BJ (cell line): Measurements from ENCODE around the gene MAPKAPK2. TPM values are rescaled to one million over a fixed set of nuclear protein-coding genes. Genes with fewer than 3 reads are reported as not detected.

ENCODE experiments used
- CTCF ChIA-PET: fragments of 350-600 bp; formaldehyde crosslinking; extraction: SDS; loops from one replicate; lab custom pipeline; 2021; ENCODE audit warnings: antibody characterized with exemption, inconsistent platforms; lab: Yijun Ruan, JAX
- POLR2A ChIA-PET: fragments of 300-600 bp; sonication (Branson Sonifier 250); formaldehyde crosslinking; extraction: SDS; loops from one replicate; lab custom pipeline; 2021; ENCODE audit warnings: antibody characterized with exemption; lab: Charles Lee
- DNase-seq: peaks from one replicate; pipeline ENCODE4 v3.0.0-alpha.2; 2011; ENCODE audit warnings: low read depth
- H3K27me3 ChIP-seq: 2 replicates; pipeline ENCODE4 v1.6.0; 2011; ENCODE audit warnings: low read length; ENCODE audit not compliant: control insufficient read depth, insufficient read depth
- H3K36me3 ChIP-seq: 2 replicates; pipeline ENCODE4 v1.5.1; 2011; ENCODE audit warnings: low read length; ENCODE audit not compliant: control insufficient read depth, insufficient read depth
- H3K4me3 ChIP-seq: 2 replicates; pipeline ENCODE4 v1.5.1; 2011; ENCODE audit warnings: low read depth, mild to moderate bottlenecking, control low read depth, low read length
- CTCF ChIP-seq: IDR thresholded peaks from 2 replicates; pipeline ENCODE4 v1.5.1; 2011; ENCODE audit warnings: low read depth, mild to moderate bottlenecking, control low read depth, inconsistent platforms, low read length, moderate library complexity; ENCODE audit not compliant: insufficient read depth
- polyA plus RNA-seq: library from polyadenylated mRNA; depleted of rRNA; stranded (reverse); fragments of >200 nt; gene quantifications from 2 replicates; pipeline ENCODE4 v1.2.3, GENCODE V29; 2011

Gene MAPKAPK2
- polyA plus RNA-seq, 1 experiment, result 80.1 TPM

GRCh38 chr1:206658981-206659273 is 25.8 kb upstream of the MAPKAPK2 start:
- no peak for DNase-seq
- H3K36me3 ChIP-seq, result no peaks in the 10 kb centered on the region
- POLR2A ChIA-PET, result no interaction called here
- H3K4me3 ChIP-seq, result no peak overlapping the region
- TF ChIP-seq CTCF, result no peak
- H3K27me3 ChIP-seq, result peaks cover 12% of the 10 kb centered on the region
- CTCF ChIA-PET, result interaction anchor here (1.0 to 4.6 kb wide), 17 partner anchors 10 to 266 kb away, joined by 3 to 36 read pairs (median 5); partner anchors contain the start of gene DYRK3

DNA sequence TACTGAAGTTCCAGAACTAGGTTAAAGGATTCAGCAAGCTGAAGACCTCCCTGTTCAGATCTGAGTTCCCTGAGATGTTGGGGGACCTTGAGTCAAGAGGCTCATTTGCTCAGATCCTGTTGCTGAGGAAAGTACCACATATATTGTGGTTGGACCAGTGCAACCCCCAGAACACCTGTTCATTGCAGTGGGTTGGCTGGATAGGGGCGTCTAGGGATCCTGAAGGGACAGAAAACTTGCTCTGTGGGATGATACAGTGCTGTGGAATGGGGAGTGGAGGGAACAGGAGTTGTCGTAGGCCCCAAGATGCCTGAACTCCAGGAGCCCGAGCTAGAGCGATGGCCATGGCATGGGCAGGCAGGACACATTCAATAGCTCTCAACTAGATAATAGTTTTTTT is 24.6 kb upstream of the MAPKAPK2 start:
- DNase-seq, result no peak
- CTCF ChIA-PET, result interaction anchor here (0.9 to 4.6 kb wide), 11 partner anchors 9 to 181 kb away, joined by 3 to 36 read pairs (median 5); partner anchors contain the start of gene DYRK3
- H3K4me3 ChIP-seq, result no peak overlapping the region
- no peaks in the 10 kb centered on the region for H3K36me3 ChIP-seq
- H3K27me3 ChIP-seq, result peaks cover 13% of the 10 kb centered on the region
- TF ChIP-seq CTCF, result no peak
- POLR2A ChIA-PET, result no interaction called here

GRCh38 chr1:206661161-206661820 is 23.4 kb upstream of the MAPKAPK2 start:
- DNase-seq, result no peak
- CTCF ChIA-PET, result interaction anchor here (0.9 to 6.3 kb wide), 7 partner anchors 12 to 180 kb away, joined by 3 to 130 read pairs (median 5); partner anchors contain the start of gene DYRK3
- no peak for TF ChIP-seq CTCF
- H3K27me3 ChIP-seq, result peaks cover 13% of the 10 kb centered on the region
- POLR2A ChIA-PET, result no interaction called here
- no peak overlapping the region for H3K4me3 ChIP-seq
- H3K36me3 ChIP-seq, result no peaks in the 10 kb centered on the region

DNA sequence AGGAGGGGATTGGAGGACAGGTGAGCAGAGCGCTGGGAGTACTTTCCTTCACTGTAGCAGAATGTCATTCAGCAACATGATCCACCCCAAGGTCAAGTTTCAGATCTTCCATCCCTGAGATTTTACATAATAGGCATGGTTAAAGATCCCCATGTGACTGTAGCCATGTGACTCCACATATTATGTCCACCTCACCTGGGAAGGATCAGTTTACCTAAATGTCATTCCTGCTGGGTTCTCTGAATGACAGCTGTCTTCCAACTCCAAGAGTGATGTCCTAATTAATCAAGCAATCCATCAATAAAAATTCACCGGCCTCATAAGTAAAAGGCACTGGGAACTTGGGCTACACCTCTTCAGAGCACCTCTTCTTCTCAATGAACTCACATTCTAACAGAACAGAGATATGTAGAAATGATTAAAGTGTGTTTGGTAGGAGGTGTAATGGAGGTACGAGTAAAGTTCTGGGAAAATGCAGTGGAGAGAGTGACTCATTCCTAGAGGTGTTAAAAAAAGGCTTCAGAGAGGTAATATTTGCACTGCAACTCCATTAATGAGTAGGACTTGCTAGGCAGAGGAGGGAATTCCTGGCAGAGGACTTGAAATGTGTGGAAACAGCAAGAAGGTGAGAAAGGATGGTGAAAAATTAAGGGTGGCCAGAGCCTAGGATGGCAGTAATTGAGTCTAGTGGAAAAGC is 22.2 kb upstream of the MAPKAPK2 start:
- ChIA-PET CTCF (interaction anchor here (0.6 to 6.3 kb wide), 23 partner anchors 9 to 205 kb away, joined by 3 to 130 read pairs (median 9); partner anchors contain the start of genes DYRK3, EIF2D, IKBKE and MAPKAPK2), POLR2A (interaction anchor here (0.9 kb wide), 1 partner anchor 22 kb away, joined by 3 read pairs; the partner anchor contains the start of gene MAPKAPK2)
- Histone ChIP-seq H3K4me3 (no peak overlapping the region), H3K36me3 (no peaks in the 10 kb centered on the region), H3K27me3 (peaks cover 13% of the 10 kb centered on the region)
- no peak for DNase-seq
- no peak for TF ChIP-seq CTCF

- Histone ChIP-seq H3K4me3 (no peak overlapping the region), H3K27me3 (peaks cover 15% of the 10 kb centered on the region), H3K36me3 (no peaks in the 10 kb centered on the region)
- CTCF ChIA-PET, result interaction anchor here (0.6 to 6.3 kb wide), 47 partner anchors 9 to 370 kb away, joined by 3 to 130 read pairs (median 6); partner anchors contain the start of genes DYRK3, EIF2D, IKBKE and MAPKAPK2
- POLR2A ChIA-PET, result interaction anchor here (0.9 kb wide), 1 partner anchor 21 kb away, joined by 3 read pairs; the partner anchor contains the start of gene MAPKAPK2
- no peak for DNase-seq
- TF ChIP-seq CTCF, result no peak
Observed at GRCh38 chr1:206663362-206663761, 21.3 kb upstream of the MAPKAPK2 start.
